GM21576 (cell line): Measurements from ENCODE around the gene KSR1.

Experiments used
- ATAC-seq: cut with Tn5 transposase; IDR thresholded peaks from one replicate; pipeline ENCODE4 v1.9.1; 2021; ENCODE audit warnings: mild to moderate bottlenecking, moderate library complexity; ENCODE audit not compliant: unreplicated experiment

Gene KSR1

DNA sequence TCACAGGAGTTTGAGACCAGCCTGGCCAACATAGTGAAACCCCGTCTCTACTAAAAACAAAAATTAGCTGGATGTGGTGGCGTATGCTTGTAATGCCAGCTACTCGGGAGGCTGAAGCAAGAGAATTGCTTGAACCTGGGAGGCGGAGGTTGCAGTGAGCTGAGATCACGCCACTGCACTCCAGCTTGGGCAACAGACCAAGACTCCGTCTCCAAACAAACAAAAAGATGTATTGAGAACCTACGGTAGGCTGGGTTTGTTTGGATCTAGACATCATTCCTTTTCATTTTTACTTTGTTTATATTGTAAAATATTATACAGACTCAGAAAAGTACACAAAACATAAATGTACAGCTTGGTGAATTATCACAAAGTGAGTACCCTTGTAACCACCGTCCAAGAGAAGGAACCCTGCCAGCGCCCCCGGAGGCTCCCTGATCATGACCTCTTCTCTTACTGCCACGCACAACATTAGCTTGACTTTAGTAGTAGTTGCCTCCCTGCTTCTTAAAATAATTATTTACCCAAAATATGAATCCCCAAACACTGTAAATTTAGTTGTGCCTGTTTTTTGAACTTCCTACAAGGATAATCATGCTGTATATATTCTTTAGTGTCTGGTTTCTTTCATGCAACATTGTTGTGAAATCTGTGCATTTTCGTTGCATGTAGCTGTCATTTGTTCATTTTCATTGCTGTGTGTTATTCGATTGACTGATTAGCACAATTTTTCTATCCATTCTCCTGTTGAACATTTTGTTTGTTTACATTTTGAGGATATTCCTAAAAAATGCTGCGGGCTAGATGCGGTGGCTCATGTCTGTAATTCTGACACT is 56.5 kb downstream of the KSR1 start:
- ATAC-seq = no peak

DNA sequence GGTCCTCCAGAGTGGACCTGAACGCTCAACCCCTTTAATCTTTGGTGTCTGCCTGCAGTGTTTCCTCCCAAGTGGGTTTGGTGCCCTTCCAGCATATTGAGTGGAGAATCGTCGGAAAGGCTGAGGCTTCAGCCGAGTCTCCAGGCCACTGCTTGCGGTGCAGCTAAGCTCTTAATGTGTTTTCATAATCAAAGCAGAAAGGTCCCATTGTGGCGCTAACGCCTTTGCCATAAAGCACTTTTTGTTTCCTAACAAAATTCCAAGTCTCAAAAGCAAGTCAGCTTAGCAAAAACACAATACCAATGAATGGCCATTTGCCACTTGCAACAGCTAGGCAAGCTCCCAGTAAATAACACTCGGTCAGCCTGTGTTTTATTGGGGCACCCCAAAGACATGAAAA is 57.6 kb downstream of the KSR1 start:
- ATAC-seq = no peak

DNA sequence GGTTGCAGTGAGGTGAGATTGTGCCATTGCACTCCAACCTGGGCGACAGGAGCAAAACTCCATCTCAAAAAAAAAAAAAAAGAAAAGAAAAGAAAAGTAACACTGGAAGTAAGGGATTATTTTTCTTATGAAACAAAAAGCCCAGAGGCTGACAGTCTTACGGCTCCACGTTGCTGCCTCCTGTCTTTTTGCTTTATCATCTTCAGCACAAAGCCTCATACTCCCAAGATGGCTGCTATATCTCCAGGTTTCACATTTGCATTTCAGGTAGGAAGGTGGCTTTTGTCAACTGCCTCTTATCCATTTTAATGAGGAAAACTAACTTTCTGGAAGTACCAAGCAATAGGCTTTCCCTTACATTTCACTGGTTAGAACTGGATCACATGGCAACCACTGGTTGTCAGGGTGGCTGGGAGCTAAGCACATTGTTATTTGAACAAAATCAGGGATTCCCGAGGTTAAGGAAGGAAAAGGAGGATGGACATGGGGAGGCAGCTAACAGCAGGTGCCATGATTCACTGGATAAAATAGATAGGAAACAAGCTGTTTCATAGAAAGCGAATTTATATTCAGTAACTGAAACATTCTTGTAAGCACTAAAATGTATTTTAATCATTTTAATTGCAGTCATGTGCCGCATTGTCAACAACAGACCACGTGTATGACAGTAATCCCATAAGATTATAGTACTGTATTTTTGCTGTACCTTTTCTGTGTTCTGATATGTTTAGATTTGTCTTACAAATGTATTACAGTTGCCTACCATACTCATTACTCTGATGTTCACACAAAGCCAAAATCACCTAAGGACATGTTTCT is 58.6 kb downstream of the KSR1 start:
- no peak for ATAC-seq

DNA sequence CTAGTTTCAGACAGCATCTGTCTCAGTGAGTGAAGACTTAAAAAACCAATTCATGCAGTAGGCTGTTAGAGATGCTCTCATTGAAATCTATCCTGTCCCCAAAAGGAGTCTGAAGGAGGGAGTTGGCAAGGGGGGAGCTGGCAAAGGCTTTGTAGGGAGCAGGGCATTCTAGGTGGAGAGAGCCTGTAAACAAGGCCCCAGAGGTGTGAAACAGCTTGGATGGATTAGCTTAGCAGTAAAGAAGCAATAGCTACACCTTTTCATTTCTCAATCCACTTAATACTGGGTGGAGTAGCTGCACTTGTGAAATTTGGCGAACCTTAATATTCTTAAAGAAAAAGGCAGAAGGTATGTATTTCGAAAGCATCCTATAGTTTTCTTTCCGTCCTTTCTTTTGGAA is 61.8 kb downstream of the KSR1 start:
- ATAC-seq = no peak

DNA sequence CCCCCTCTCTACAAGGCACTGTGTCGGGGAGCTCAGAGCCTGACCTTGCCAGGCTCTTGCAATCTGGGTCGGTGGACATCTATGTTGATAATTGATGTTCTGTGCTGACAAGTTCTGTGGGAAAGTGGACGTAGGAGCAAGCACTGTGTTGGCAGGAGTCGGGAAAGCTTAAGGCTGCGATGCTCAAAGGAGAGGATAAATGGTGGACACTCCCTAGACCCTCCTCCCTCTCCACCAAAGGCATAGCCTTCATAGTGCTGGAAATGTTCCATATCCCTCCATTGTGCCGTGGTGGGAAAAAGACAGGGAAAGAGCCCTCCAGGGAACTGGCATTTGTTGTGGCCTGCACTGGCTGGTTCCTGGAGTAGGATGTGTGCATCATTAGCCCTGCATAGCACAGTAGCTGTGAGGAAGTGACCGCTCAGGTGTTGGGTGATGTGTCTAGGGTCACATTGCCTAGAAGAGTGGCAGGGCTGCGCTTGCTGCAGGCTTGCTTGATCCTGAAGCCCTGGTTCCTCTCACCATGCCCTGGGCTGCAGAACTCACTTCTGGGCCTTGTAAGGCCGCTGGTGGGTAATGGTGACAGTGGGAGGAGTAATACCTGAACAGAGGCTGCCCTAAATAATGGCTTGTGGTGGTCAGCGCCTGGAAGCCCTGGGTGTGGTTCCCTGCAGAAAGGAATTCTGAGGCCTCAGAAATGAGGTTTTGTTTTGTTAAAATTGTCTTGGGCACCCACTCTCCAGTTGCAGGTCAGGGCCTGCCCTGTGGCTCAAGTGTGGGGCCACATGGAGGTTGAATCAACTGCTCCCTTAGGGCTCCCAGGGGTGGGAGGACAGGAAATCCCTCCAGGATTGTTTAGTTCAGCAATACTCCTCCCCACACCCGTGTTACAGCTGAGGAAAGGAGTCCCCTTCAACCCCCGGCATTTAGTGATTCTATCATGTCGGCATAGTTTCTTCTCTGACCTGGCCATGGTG is 62.6 kb downstream of the KSR1 start:
- no peak for ATAC-seq

DNA sequence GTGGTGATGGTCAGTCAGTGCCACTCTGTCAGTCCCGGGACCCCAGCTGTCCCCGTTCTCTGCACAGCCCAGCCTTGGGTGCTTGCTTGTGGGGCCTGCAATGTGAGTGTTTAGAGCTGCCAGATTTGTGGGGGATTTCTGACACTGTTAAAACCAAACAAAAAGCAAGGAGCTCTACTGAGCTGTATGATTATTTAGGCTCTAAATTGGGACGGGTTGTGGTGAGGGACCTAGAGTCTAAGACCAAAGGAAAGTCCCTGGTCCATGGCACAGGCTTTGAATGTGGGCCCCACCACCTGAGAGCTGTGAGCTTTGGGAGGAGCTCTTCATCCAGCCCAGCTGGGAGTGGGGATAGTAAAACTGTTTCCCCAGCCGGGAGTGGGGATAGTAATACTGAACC is 63.3 kb downstream of the KSR1 start:
- no peak for ATAC-seq

DNA sequence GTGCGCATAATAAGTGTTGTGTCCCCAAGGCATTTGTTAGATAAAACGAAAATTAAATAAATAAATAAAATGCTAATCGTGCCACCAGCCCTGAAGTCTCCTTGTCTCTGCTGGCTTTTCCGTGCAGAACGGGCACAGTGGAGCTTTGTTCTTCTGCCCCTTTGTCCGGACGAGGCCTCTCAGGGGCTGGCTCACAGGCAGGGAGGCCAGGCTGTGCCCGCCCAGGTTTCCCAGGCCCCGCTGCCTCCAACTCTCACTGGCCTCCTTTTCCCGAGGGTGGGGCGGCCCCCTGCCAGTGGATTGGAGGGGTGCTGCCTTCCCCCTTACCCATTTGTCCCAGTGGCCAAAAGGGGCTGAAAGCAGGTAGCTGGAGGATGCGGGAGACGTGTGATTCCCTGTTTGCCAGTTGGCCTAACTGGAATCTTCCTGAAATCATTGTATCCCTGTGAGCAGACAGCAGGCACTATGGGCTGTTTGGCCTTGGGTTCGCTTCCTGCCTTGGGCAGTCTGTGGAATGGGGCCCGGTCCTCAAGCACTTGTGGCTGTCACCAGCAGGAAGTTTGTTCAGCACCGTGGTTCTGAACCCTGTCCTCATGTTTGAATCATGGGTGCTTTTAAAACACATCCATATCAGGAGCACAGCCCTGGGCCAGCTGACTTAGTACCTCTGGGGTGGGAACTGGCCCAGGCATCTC is 64.4 kb downstream of the KSR1 start:
- no peak for ATAC-seq

DNA sequence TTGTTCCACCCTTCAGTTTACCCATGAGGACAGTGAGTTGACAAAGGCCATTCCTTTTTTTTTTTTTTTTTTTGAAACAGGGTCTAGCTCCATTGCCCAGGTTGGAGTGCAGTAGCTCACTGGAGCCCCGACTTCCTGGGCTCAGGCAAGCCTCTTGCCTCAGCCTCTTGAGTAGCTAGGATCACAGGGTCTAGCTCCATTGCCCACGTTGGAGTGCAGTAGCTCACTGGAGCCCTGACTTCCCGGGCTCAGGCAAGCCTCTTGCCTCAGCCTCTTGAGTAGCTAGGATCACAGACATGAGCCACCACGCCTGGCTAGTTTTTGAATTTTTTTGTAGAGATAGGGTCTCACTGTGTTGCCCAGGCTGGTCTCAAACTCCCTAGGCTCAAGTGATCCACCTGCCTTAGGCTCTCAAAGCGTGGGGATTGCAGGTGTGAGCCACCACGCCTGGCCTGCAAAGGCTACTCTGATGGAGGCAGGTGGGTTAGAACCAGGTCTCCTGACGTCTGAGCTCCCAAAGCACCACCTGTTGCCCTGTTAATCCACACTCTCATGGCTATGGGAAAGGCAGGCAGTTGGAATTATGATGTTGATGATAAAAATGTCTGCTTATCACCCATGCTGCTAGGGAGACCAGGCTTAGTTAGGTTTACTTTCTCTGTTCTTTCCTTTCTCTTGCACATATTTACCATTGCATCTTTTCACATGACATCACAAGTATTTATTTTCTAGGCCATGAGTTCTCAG is 65.2 kb downstream of the KSR1 start:
- ATAC-seq = no peak

DNA sequence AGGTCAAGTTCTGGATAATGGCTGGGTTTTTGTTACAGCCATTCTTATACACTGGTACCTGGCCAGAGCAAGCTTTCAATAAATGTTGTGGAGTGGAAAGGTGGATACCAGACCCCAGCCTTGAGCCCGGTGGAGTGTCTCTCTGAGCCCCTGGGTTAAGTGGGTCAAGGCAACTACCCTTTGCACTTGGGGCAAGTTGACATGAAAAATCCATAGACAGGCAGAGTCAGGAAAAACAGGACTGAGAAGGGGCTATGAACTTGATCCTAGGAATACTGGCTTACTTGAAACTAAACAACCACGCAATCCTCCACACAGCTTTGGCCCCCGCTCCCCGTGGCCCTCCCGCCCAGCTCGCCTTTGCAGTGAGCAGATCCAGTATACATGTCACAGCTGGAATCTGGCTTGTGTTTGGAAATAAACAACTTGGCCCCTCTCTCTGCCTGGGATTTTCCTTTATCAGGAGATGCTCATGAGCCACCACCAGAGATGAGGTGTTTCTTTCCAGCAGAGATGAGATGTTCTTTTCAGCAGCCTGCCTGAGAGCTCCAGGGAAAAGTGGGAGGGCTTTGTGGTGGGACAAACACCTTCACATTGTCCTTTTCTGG is 65.9 kb downstream of the KSR1 start:
- no peak for ATAC-seq

DNA sequence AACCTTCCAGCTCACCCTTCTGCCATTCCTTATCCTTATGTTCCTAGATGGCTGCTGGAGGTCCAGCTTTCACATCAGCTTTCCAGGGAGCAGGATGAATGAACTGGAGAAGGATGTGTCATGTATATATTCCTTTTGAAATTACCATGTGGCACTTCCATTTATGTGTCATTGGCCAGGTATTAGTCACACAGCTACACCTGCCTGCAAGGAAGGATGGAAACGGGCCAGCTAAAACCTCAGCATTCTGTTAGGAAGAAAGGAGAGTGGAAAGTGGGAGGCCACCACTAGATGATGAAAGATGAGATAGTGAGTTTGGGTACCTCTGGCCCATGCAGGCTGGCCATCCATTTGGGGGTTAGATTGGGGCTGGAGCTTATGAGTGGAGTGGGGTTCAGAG is 67.5 kb downstream of the KSR1 start:
- no peak for ATAC-seq

DNA sequence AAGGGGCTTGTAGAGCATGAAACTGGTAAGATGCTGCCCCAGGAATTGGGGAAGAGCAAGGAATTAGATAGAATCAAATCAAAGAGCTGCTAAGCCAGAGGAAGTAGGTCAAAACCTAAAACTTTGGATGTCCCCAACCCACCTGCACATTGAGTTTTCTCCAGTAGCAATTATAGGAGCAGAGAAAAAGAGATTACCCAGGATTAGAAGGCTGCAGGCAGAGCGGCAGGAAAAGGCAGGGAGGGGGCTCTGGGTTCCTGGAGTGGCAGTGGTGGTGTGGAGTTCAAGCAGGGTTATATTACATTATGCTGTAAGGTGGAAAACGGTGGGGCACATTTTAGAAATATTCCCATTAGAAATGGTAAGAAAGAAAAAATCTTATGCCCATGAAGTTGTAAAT is 68.3 kb downstream of the KSR1 start:
- no peak for ATAC-seq

DNA sequence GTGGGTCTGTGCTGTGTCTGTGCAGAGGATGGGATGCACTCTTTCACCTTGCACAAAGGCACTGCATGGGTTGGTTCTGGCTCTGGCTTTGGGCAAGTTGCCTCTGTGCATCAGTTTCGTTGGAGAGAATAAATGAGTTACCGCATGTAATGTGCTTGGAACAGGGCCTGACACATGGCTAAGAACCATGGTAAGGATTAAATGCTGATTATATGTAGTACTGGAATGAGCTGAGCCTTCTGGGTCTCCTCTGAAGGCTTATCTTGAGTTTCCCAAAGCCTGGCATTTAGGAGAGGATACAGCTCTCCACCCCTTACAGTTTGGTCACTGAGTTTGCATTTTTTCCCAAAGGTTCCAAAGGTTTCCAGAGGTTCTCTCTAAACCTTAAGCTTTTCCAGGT is 69.1 kb downstream of the KSR1 start:
- ATAC-seq = no peak

DNA sequence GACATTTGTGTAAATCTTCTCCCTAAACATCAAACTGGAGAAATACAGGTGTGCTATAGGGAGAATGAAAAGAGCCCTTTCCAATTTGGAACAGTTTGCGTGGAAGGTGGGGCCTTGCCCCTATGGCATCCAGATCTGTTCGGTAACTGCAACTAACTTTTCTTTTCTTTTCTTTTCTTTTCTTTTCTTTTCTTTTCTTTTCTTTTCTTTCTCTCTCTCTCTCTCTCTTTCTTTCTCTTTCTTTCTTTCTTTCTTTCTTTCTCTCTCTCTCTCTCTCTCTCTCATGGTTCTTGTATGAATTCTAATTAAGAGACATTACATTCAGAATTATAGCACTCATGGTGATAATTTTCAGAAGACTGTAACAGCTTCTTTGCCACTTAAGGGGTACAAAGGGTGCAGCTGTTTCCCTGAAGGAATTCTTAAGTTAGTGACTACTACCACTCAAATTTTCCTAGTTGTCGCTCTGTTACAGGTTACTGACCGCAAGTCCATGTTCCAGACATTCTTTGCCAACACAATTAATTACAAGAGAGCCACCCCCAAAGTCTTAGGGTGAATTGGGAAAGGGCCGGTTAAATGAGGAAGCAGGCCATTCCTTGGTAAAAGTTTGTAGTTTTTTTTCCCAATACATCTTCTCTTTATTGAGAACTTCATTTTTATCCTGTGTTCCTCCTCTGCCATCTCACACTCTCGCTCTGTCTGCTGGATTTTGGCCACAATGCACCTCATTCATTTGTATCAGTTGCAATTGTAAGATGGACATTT is 69.8 kb downstream of the KSR1 start:
- ATAC-seq = no peak

DNA sequence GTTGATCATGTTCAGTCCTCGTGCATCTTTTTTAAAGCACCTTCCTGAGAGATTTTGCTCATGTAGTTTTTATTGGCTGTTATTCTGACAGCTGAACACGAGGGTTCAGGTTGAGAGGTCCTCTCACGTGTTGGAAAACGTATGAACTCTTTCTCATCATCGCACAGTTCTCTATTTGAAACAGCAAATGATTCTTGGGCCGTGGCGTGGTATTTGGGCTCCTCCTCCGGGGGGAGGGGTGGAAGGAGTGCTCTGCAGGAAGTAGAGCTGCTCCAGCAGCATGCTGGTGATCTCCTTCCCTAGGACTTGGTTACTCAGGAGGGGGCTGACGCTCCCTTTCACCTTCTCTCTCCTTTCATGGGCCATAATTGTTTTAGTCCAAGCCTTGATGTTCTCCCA is 70.4 kb downstream of the KSR1 start:
- peak; percentile 53 for ATAC-seq

DNA sequence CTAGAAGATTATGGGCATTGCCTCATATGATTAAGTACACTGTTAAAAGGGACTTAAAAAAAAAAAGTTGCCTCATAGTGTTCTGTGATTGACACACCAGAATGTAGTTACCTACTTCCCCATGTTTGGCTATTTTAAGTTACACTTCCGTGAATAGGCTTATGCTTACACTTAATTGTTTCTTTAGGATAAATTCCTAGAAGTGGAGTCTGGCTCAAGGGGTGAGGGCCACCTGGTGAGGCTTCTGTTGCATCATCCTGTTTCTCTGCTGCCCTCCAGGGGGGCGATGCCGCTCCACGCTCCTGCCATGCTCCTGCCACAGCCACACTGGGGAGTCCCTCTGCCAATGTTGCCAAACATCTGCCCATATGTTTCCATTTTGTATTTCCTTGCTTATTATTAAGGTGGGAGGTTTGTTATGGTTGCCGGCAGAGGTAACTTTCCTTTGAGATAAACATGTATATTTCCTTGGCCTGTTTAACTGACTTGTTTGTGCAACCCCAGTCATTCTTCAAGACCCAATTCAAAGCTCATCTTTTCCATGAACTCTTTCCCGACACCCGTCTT is 73.1 kb downstream of the KSR1 start:
- no peak for ATAC-seq

DNA sequence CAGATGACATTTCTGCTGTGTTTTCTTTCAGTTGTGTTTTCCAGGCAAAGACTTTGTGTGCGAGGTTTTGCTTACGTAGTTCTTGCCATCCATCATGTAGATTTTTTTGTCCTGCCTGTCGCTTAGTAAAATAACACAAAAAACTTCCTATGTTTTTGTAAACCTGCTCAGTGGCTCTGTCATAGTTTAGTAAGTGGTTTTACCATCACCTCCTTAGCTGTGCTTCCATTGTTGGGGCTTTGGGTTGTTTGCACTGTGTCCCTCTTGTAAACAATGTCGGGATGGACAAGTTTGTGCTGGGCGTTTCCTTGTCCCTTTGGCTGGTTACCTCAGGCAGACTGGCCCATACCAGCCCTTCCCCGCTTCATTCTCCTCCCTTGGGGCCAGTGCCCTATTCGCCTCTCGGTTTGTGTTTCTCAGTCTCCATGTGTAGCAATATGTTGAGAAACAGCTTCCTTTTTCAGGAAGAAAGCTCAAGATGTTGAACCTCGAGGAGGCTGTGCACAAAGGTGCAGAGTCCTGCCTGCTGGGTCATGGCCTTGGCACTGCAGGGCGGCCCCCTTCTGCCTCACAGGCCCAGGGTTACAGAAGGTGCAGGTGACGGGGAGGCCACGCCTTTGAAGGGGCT is 74.6 kb downstream of the KSR1 start:
- peak; percentile 41 for ATAC-seq

DNA sequence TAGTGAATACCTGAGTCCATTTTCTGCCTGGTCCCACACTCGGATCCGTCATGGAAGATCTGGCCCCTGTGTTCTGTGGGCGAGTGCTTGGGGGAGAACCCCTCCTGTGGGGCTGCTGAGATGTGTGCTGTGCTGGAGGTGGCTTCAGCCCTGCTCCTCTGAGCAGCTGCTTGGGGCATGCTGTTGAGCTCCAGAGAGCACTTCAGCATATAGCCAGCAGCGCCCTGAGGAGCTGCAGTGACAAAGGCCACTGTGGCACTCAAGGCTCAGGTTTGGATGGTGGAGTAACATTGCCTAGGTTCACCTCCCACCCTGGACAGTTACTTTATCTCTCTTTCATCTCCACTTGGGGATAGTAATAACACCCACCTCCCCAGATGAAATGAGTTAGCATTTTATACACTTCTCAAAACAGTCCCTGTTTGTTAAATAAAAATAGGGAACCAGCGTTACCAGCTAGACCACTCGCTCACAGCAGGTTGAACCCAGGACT is 75.3 kb downstream of the KSR1 start:
- peak; percentile 18 for ATAC-seq
